ENCODE data around the gene YWHAE. TPM values are rescaled to one million over a fixed set of nuclear protein-coding genes. Genes with fewer than 3 reads are reported as not detected.

YWHAE gene
- total RNA-seq, 1 donor from 2014 or later, result 1,032 TPM

GRCh38 chr17:1351275-1351674 lies 48.7 kb downstream of the YWHAE start:
- Histone ChIP-seq H3K36me3 (ENCODE audit: control insufficient read depth, insufficient read depth, low read length) (peaks cover 2% of the 10 kb centered on the region), H3K27me3 (ENCODE audit: control insufficient read depth, insufficient read depth, low read length) (no peaks in the 10 kb centered on the region), H3K4me3 (ENCODE audit: low read depth, low read length) (no peak overlapping the region)
- no peak for DNase-seq (ENCODE audit: low read depth)
- TF ChIP-seq CTCF (IDR thresholded peaks at IDR 0.05; ENCODE audit: insufficient read depth, low read length, poor library complexity, severe bottlenecking), result no peak

GRCh38 chr17:1347589-1348323 lies 52.3 kb downstream of the YWHAE start:
- Histone ChIP-seq H3K4me3 (ENCODE audit: low read depth, low read length) (no peak overlapping the region), H3K27me3 (ENCODE audit: control insufficient read depth, insufficient read depth, low read length) (no peaks in the 10 kb centered on the region), H3K36me3 (ENCODE audit: control insufficient read depth, insufficient read depth, low read length) (peaks cover 2% of the 10 kb centered on the region)
- TF ChIP-seq CTCF (IDR thresholded peaks at IDR 0.05; ENCODE audit: insufficient read depth, low read length, poor library complexity, severe bottlenecking), result no peak
- peak; percentile 5 for DNase-seq (ENCODE audit: low read depth)

GRCh38 chr17:1344521-1344920 lies 55.5 kb downstream of the YWHAE start:
- no peaks in the 10 kb centered on the region for H3K27me3 ChIP-seq (ENCODE audit: control insufficient read depth, insufficient read depth, low read length)
- no peak for TF ChIP-seq CTCF (IDR thresholded peaks at IDR 0.05; ENCODE audit: insufficient read depth, low read length, poor library complexity, severe bottlenecking)
- peaks cover 2% of the 10 kb centered on the region for H3K36me3 ChIP-seq (ENCODE audit: control insufficient read depth, insufficient read depth, low read length)
- no peak for DNase-seq (ENCODE audit: low read depth)
- H3K4me3 ChIP-seq (ENCODE audit: low read depth, low read length), result no peak overlapping the region

GRCh38 chr17:1343554-1343953 lies 56.5 kb downstream of the YWHAE start:
- no peak for TF ChIP-seq CTCF (IDR thresholded peaks at IDR 0.05; ENCODE audit: insufficient read depth, low read length, poor library complexity, severe bottlenecking)
- Histone ChIP-seq H3K36me3 (ENCODE audit: control insufficient read depth, insufficient read depth, low read length) (peaks cover 2% of the 10 kb centered on the region), H3K4me3 (ENCODE audit: low read depth, low read length) (no peak overlapping the region), H3K27me3 (ENCODE audit: control insufficient read depth, insufficient read depth, low read length) (no peaks in the 10 kb centered on the region)
- DNase-seq (ENCODE audit: low read depth), result no peak

- no peak for DNase-seq (ENCODE audit: low read depth)
- Histone ChIP-seq H3K4me3 (ENCODE audit: low read depth, low read length) (no peak overlapping the region), H3K36me3 (ENCODE audit: control insufficient read depth, insufficient read depth, low read length) (no peaks in the 10 kb centered on the region), H3K27me3 (ENCODE audit: control insufficient read depth, insufficient read depth, low read length) (no peaks in the 10 kb centered on the region)
- no peak for TF ChIP-seq CTCF (IDR thresholded peaks at IDR 0.05; ENCODE audit: insufficient read depth, low read length, poor library complexity, severe bottlenecking)
Observed at GRCh38 chr17:1340371-1340770, 59.7 kb downstream of the YWHAE start.

GRCh38 chr17:1331708-1332107 lies 68.3 kb downstream of the YWHAE start:
- no peak for TF ChIP-seq CTCF (IDR thresholded peaks at IDR 0.05; ENCODE audit: insufficient read depth, low read length, poor library complexity, severe bottlenecking)
- DNase-seq (ENCODE audit: low read depth), result no peak
- peaks cover 3% of the 10 kb centered on the region for H3K27me3 ChIP-seq (ENCODE audit: control insufficient read depth, insufficient read depth, low read length)

More at GRCh38 chr17:1331708-1332107, 68.3 kb downstream of the YWHAE start:
- no peaks in the 10 kb centered on the region for H3K36me3 ChIP-seq (ENCODE audit: control insufficient read depth, insufficient read depth, low read length)
- no peak overlapping the region for H3K4me3 ChIP-seq (ENCODE audit: low read depth, low read length)

All from kidney epithelial cell (primary cell).